ENCODE results near the gene ZBED2. TPM values are rescaled to one million over a fixed set of nuclear protein-coding genes. Genes with fewer than 3 reads are reported as not detected.

ZBED2 gene
- total and polyA plus RNA-seq, 2 of the 8 experiments (the other 6 are each of a cell fraction or from before 2014, with no cell fraction given) = not detected

DNA sequence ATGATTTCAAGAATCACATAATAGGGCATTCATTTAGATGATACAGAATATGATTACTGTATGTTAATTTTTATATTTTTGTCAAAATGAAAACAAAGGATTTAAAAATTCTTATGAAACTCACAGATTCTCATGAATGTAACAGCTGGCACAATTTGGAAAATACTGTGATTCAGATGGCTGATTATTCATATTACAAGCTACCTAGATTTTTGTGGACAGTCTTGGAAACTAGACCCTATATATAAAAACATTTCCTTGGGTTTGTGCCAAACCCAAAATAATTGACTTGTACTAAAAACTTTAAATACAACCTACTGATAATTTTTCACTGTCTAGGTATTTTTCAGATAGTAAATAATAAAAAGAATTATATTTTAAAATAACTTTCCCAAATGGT lies 26.2 kb downstream of the ZBED2 start:
- no peak overlapping the region for H3K23ac ChIP-seq (ENCODE audit: insufficient read length)
- H2AK5ac ChIP-seq (ENCODE audit: low read depth, low read length) = no peak overlapping the region
- no peak for DNase-seq (ENCODE audit: low read depth in 1 of 2, low spot score in 2 of 2)
- H3K27ac ChIP-seq (ENCODE audit: low read depth, low read length) = no peak overlapping the region
- TF ChIP-seq CREB1 (IDR thresholded peaks at IDR 0.05) (no peak), JUN (IDR thresholded peaks at IDR 0.05; ENCODE audit: low read depth, low read length) (no peak), HDAC6 (IDR thresholded peaks at IDR 0.05; ENCODE audit: low read depth, low read length) (no peak), SP2 (IDR thresholded peaks at IDR 0.05; ENCODE audit: low read length) (no peak), ASH2L (IDR thresholded peaks at IDR 0.05; ENCODE audit: low read length) (no peak), RAD21 (IDR thresholded peaks at IDR 0.05 in 1 of 2, conservative IDR thresholded peaks at IDR 0.05 in 1 of 2; ENCODE audit: low read depth in 2 of 2, low read length in 2 of 2) (no peak), PHF8 (conservative IDR thresholded peaks at IDR 0.05; ENCODE audit: low read depth, low read length) (no peak), NRF1 (IDR thresholded peaks at IDR 0.05; ENCODE audit: low read depth, low read length) (no peak), FOSL1 (IDR thresholded peaks at IDR 0.05; ENCODE audit: insufficient read depth, low read depth, low read length) (no peak), HDAC2 (IDR thresholded peaks at IDR 0.05; ENCODE audit: borderline replicate concordance in 1 of 2, low read depth in 2 of 2, low read length in 2 of 2) (no peak)
- TF ChIP-seq, protein P1, sequence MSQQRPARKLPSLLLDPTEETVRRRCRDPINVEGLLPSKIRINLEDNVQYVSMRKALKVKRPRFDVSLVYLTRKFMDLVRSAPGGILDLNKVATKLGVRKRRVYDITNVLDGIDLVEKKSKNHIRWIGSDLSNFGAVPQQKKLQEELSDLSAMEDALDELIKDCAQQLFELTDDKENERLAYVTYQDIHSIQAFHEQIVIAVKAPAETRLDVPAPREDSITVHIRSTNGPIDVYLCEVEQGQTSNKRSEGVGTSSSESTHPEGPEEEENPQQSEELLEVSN (IDR thresholded peaks at IDR 0.05) = no peak
- no peaks in the 10 kb centered on the region for H3K36me3 ChIP-seq (ENCODE audit: control insufficient read depth in 2 of 4, insufficient read depth in 4 of 4, low read length in 3 of 4)
- no peak overlapping the region for H3K9ac ChIP-seq (replicated peaks in 1 of 4; ENCODE audit: extremely low read depth in 1 of 4, low read depth in 3 of 4, low read length in 3 of 4)
- H3K56ac ChIP-seq (replicated peaks; ENCODE audit: insufficient read length, low read depth, low read length) = no peak overlapping the region
- no peak overlapping the region for H3K4me2 ChIP-seq (ENCODE audit: insufficient read depth in 1 of 2, low read depth in 2 of 2, low read length in 2 of 2)
- H2AFZ ChIP-seq (ENCODE audit: low read length) = no peak overlapping the region
- FAIRE-seq = no peak
- H4K5ac ChIP-seq (ENCODE audit: insufficient read length, low read depth, low read length) = no peak overlapping the region
- no peaks in the 10 kb centered on the region for H3K79me2 ChIP-seq (ENCODE audit: control insufficient read depth in 1 of 2, insufficient read depth in 2 of 2, low read length in 2 of 2)
- no peaks in the 10 kb centered on the region for H3K79me1 ChIP-seq (ENCODE audit: low read depth, low read length)
- H3K4me3 ChIP-seq (ENCODE audit: extremely low read depth in 1 of 4, insufficient read depth in 2 of 4, low read depth in 3 of 4, low read length in 4 of 4) = no peak overlapping the region
- H3K27me3 ChIP-seq (replicated peaks in 1 of 4; ENCODE audit: control insufficient read depth in 3 of 4, extremely low read depth in 1 of 4, insufficient read depth in 3 of 4, low read length in 3 of 4) = no peaks in the 10 kb centered on the region
- no peaks in the 10 kb centered on the region for H3K23me2 ChIP-seq (ENCODE audit: low read depth, low read length)
- no peak overlapping the region for H2BK15ac ChIP-seq (ENCODE audit: low read length)
- H3K18ac ChIP-seq (ENCODE audit: extremely low read depth, low read length) = no peak overlapping the region
- H3K4ac ChIP-seq (replicated peaks; ENCODE audit: insufficient read length, low read depth, low read length) = no peak overlapping the region
- H4K91ac ChIP-seq (replicated peaks; ENCODE audit: insufficient read length, low read length) = no peak overlapping the region
- no peak overlapping the region for H2BK12ac ChIP-seq (ENCODE audit: low read depth, low read length)
- no peak overlapping the region for H4K8ac ChIP-seq (ENCODE audit: extremely low read depth, insufficient read depth, low read length)
- CTCF ChIA-PET (ENCODE audit: partially characterized antibody) = no interaction called here
- H2BK5ac ChIP-seq (ENCODE audit: low read depth, low read length) = no peak overlapping the region
- no peaks in the 10 kb centered on the region for H3K4me1 ChIP-seq (replicated peaks in 1 of 4; ENCODE audit: control insufficient read depth in 3 of 4, insufficient read depth in 4 of 4, low read length in 3 of 4)
- POLR2A ChIA-PET (ENCODE audit: partially characterized antibody) = no interaction called here
- H2BK120ac ChIP-seq (replicated peaks; ENCODE audit: low read depth, low read length) = no peak overlapping the region
- H3K9me3 ChIP-seq (ENCODE audit: insufficient read depth in 2 of 2, low read depth in 1 of 2, low read length in 1 of 2) = no peaks in the 10 kb centered on the region
- H2BK20ac ChIP-seq (ENCODE audit: low read length) = no peak overlapping the region
- H3K14ac ChIP-seq (ENCODE audit: insufficient read length) = no peak overlapping the region
- no peaks in the 10 kb centered on the region for H4K20me1 ChIP-seq (replicated peaks in 1 of 2; ENCODE audit: control insufficient read depth in 1 of 2, insufficient read depth in 2 of 2, low read length in 2 of 2)

Data from H1 (cell line).